GM23248 (cell line): ENCODE data around the gene GSTM4.

Source experiments
- EZH2 ChIP-seq: fragments of 200-600 bp; sonication (generic); IDR thresholded peaks from 2 replicates; pipeline ENCODE4 v1.6.1; 2018; ENCODE audit warnings: antibody characterized with exemption, mild to moderate bottlenecking; ENCODE audit not compliant: insufficient read depth, poor library complexity, severe bottlenecking
- EZH2phosphoT487 ChIP-seq: fragments of 200-600 bp; sonication (generic); IDR thresholded peaks from 2 replicates; pipeline ENCODE4 v1.6.1; 2018; ENCODE audit warnings: antibody characterized with exemption, moderate library complexity, mild to moderate bottlenecking, low read depth; ENCODE audit not compliant: insufficient read depth

- TF ChIP-seq EZH2 (no peak), EZH2phosphoT487 (no peak)
Observed at GRCh38 chr1:109642626-109643025, 13.3 kb upstream of the GSTM4 start.
